Measurements from ENCODE around the gene RUBCNL. TPM values are rescaled to one million over a fixed set of nuclear protein-coding genes. Genes with fewer than 3 reads are reported as not detected.

RUBCNL gene
- total and polyA plus RNA-seq, 2 of the 8 experiments (the other 6 are each of a cell fraction or from before 2014, with no cell fraction given), result 2.6 to 4.9 TPM

DNA sequence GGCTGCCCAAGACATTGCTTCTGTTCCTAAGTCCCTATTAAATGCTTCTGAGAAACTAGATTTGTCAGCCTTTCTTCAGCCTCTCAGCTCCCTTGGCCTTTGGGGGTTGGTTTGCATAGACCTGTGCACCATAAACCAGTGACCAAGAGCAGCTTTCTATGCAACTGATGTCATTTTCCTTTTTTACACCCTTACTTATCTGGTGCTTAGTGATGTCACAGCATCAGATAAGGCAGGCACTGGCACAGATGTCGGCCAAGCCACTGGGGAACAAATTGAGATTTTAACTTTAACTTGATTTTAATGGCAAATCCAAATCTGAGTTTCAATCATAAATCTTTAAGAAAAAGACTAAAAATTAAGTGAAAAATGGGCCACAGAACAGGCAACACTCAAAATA is 59.8 kb downstream of the RUBCNL start:
- H3K4me2 ChIP-seq (ENCODE audit: insufficient read depth in 1 of 2, low read depth in 2 of 2, low read length in 2 of 2), result no peak overlapping the region
- H3K27me3 ChIP-seq (replicated peaks in 1 of 4; ENCODE audit: control insufficient read depth in 3 of 4, extremely low read depth in 1 of 4, insufficient read depth in 3 of 4, low read length in 3 of 4), result peaks cover 0 to 1% (median 0%) of the 10 kb centered on the region in 4 experiments; a peak in 1 of 7 replicates
- H3K56ac ChIP-seq (replicated peaks; ENCODE audit: insufficient read length, low read depth, low read length), result no peak overlapping the region
- H4K20me1 ChIP-seq (replicated peaks in 1 of 2; ENCODE audit: control insufficient read depth in 1 of 2, insufficient read depth in 2 of 2, low read length in 2 of 2), result no peaks in the 10 kb centered on the region
- H2AFZ ChIP-seq (ENCODE audit: low read length), result no peak overlapping the region
- no peak overlapping the region for H4K8ac ChIP-seq (ENCODE audit: extremely low read depth, insufficient read depth, low read length)
- no peaks in the 10 kb centered on the region for H3K79me1 ChIP-seq (ENCODE audit: low read depth, low read length)
- ChIA-PET POLR2A (ENCODE audit: partially characterized antibody) (no interaction called here), CTCF (ENCODE audit: partially characterized antibody) (no interaction called here)
- H2BK15ac ChIP-seq (ENCODE audit: low read length), result no peak overlapping the region
- no peaks in the 10 kb centered on the region for H3K4me1 ChIP-seq (replicated peaks in 1 of 4; ENCODE audit: control insufficient read depth in 3 of 4, insufficient read depth in 4 of 4, low read length in 3 of 4)
- no peak for TF ChIP-seq EGR1 (IDR thresholded peaks at IDR 0.05; ENCODE audit: borderline replicate concordance, low read depth, low read length)
- H3K23ac ChIP-seq (ENCODE audit: insufficient read length), result no peak overlapping the region
- no peak overlapping the region for H2BK120ac ChIP-seq (replicated peaks; ENCODE audit: low read depth, low read length)
- H3K79me2 ChIP-seq (ENCODE audit: control insufficient read depth in 1 of 2, insufficient read depth in 2 of 2, low read length in 2 of 2), result no peaks in the 10 kb centered on the region
- no peak overlapping the region for H3K9ac ChIP-seq (replicated peaks in 1 of 4; ENCODE audit: extremely low read depth in 1 of 4, low read depth in 3 of 4, low read length in 3 of 4)
- FAIRE-seq (no peak), DNase-seq (ENCODE audit: low read depth in 1 of 2, low spot score in 2 of 2) (no peak)
- H4K91ac ChIP-seq (replicated peaks; ENCODE audit: insufficient read length, low read length), result no peak overlapping the region
- no peak overlapping the region for H3K27ac ChIP-seq (ENCODE audit: low read depth, low read length)
- no peaks in the 10 kb centered on the region for H3K23me2 ChIP-seq (ENCODE audit: low read depth, low read length)
- H3K18ac ChIP-seq (ENCODE audit: extremely low read depth, low read length), result no peak overlapping the region
- no peak overlapping the region for H2AK5ac ChIP-seq (ENCODE audit: low read depth, low read length)
- WGBS, 2 experiments (ENCODE audit: extremely low coverage in 1 of 2, insufficient coverage in 1 of 2, insufficient read length in 1 of 2, insufficient replicate concordance in 2 of 2, low coverage in 1 of 2, low lambda C conversion rate in 2 of 2, missing lambda C conversion rate in 1 of 2), result 100% methylated on average over 1 of the region's 1 CpG; no CpG with 5 or more reads in 1 of the 2 experiments
- H3K9me3 ChIP-seq (ENCODE audit: insufficient read depth in 2 of 2, low read depth in 1 of 2, low read length in 1 of 2), result no peaks in the 10 kb centered on the region
- no peak overlapping the region for H3K14ac ChIP-seq (ENCODE audit: insufficient read length)
- H3K36me3 ChIP-seq (ENCODE audit: control insufficient read depth in 2 of 4, insufficient read depth in 4 of 4, low read length in 3 of 4), result no peaks in the 10 kb centered on the region
- no peak overlapping the region for H4K5ac ChIP-seq (ENCODE audit: insufficient read length, low read depth, low read length)
- no peak overlapping the region for H3K4me3 ChIP-seq (ENCODE audit: extremely low read depth in 1 of 4, insufficient read depth in 2 of 4, low read depth in 3 of 4, low read length in 4 of 4)
- H3K4ac ChIP-seq (replicated peaks; ENCODE audit: insufficient read length, low read depth, low read length), result no peak overlapping the region
- no peak overlapping the region for H2BK12ac ChIP-seq (ENCODE audit: low read depth, low read length)
- H2BK20ac ChIP-seq (ENCODE audit: low read length), result no peak overlapping the region
- no peak overlapping the region for H2BK5ac ChIP-seq (ENCODE audit: low read depth, low read length)

All from H1 (cell line).